Panc1 (cell line): ENCODE measurements around the gene SETD1B. TPM values are rescaled to one million over a fixed set of nuclear protein-coding genes. Genes with fewer than 3 reads are reported as not detected.

ENCODE experiments used
- ATAC-seq: fragments of 200-7000 bp; cut with Tn5 transposase; 2 replicates; pipeline ENCODE4 v1.9.1; 2020; ENCODE audit warnings: mild to moderate bottlenecking, moderate library complexity
- BruUV-seq: library from RNA; stranded (reverse); fragments of 400-500 nt; replicated peaks from 2 replicates; lab custom pipeline; 2021; lab: Mats Ljungman, UMichigan
- CTCF ChIA-PET: fragments of 300-600 bp; sonication (Branson Sonifier 250); formaldehyde crosslinking; loops from one replicate; lab custom pipeline; 2022; ENCODE audit warnings: antibody characterized with exemption; lab: Charles Lee
- POLR2A ChIA-PET: fragments of 300-600 bp; sonication (Branson Sonifier 250); formaldehyde crosslinking; loops from one replicate; lab custom pipeline; 2022; ENCODE audit warnings: antibody characterized with exemption; lab: Charles Lee
- DNase-seq: peaks from one replicate; pipeline ENCODE4 v3.0.0-alpha.2; 2010; ENCODE audit warnings: low read depth, low spot score
- H3K27ac ChIP-seq: 2 replicates; pipeline ENCODE4 v1.5.1; 2011; ENCODE audit warnings: mild to moderate bottlenecking, low read length, inconsistent platforms
- H3K27me3 ChIP-seq: fragments of 200-500 bp; sonication (Bioruptor generic); 2 replicates; pipeline ENCODE4 v1.6.0; 2014; ENCODE audit warnings: low read length, inconsistent platforms; ENCODE audit not compliant: control insufficient read depth, insufficient read depth
- H3K36me3 ChIP-seq: fragments of 200-500 bp; sonication (Bioruptor generic); 2 replicates; pipeline ENCODE4 v1.5.1; 2014; ENCODE audit warnings: inconsistent platforms, mild to moderate bottlenecking, low read length, moderate library complexity; ENCODE audit not compliant: control insufficient read depth, insufficient read depth
- H3K4me1 ChIP-seq: 2 replicates; pipeline ENCODE4 v1.5.1; 2011; ENCODE audit warnings: inconsistent platforms, mild to moderate bottlenecking, low read length, moderate library complexity; ENCODE audit not compliant: control insufficient read depth, insufficient read depth
- H3K4me3 ChIP-seq, 2 experiments: 2 replicates each; pipeline ENCODE4 v1.5.1; 2011 to 2012; ENCODE audit warnings: low read depth in 2 of 2, low read length in 2 of 2, mild to moderate bottlenecking in 2 of 2, inconsistent platforms in 1 of 2, moderate library complexity in 1 of 2
- H3K9me3 ChIP-seq: fragments of 200-500 bp; sonication (Bioruptor generic); 2 replicates; pipeline ENCODE4 v1.5.1; 2014; ENCODE audit warnings: low read depth, mild to moderate bottlenecking, inconsistent platforms, low read length, moderate library complexity; ENCODE audit not compliant: control insufficient read depth, insufficient read depth
- POLR2AphosphoS5 ChIP-seq: IDR thresholded peaks from 2 replicates; pipeline ENCODE4 v1.6.1; 2012; ENCODE audit warnings: mild to moderate bottlenecking, low read depth, low read length, moderate library complexity
- SIN3A ChIP-seq: IDR thresholded peaks from 2 replicates; pipeline ENCODE4 v1.6.1; 2012; ENCODE audit warnings: low read depth, mild to moderate bottlenecking, low read length, moderate library complexity, borderline replicate concordance; ENCODE audit not compliant: insufficient read depth
- TCF7L2 ChIP-seq: IDR thresholded peaks from 2 replicates; pipeline ENCODE4 v1.6.1; 2011; ENCODE audit warnings: mild to moderate bottlenecking, low read depth, low read length, inconsistent platforms
- in situ Hi-C: cut with HindIII; loops from 2 replicates; pipeline ENCODE4 v1.10.0; 2016; ENCODE audit warnings: low sequenced_read_pairs, low pct_unique_long_range_greater_than_20kb
- intact Hi-C: fragments of 100-400 bp; cut with micrococcal nuclease; formaldehyde crosslinking; loops from one replicate; pipeline ENCODE4 v1.10.0; 2022; ENCODE audit not compliant: unreplicated experiment
- total RNA-seq: library from RNA; stranded (reverse); gene quantifications from one replicate; pipeline ENCODE4 v1.2.1, GENCODE V29; 2021; ENCODE audit not compliant: unreplicated experiment
- TF ChIP-seq, protein P1 (sequence below), 2 experiments: IDR thresholded peaks; 2 replicates each; pipeline ENCODE4 v1.6.1; 2011 to 2012; ENCODE audit warnings: low read depth in 2 of 2, control low read depth in 1 of 2, low read length in 1 of 2, mild to moderate bottlenecking in 1 of 2, moderate library complexity in 1 of 2; ENCODE audit not compliant: insufficient read depth in 1 of 2
- TF ChIP-seq, protein P2 (sequence below): fragments of 450-650 bp; IDR thresholded peaks from 2 replicates; pipeline ENCODE4 v1.5.1; 2017; ENCODE audit warnings: mild to moderate bottlenecking

Gene SETD1B
- total RNA-seq, 1 experiment from 2014 or later = 31.2 TPM

DNA sequence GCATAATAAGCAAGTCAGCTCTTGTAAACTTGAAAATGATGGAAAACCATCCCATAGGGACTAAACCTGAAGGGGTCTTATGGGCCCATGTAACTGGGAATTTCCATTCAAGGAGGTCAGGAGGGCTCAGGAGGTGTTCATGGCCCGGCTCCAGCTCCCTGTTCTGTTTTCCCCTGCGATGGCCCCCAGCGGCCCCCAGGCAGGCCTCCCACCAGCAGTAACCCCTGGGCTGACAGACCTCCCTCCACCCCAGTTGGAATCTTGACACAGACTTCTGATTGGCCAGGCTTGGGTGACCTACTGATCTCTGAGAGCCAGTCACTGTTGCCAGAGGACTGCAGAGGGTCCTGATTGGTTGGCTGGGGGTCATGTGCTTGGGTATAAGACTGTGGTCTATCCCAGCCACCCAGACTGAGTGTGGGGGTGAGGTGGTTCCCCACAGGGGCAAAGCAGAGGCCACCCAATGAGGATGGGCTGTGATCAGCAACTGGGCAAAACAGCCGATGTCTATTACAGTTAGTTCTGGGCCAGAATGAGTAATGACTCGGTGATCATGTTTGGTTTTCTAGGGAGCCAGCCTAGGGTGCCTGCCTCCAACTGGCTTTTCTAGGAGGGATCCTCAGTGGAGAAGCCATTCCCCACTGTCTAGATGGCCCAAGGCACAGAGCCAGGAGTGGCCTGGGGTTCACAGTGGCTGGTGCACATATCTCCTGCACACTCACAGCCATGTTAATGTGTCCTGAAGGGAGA lies 37.3 kb upstream of the SETD1B start:
- ATAC-seq (no peak), DNase-seq (no peak)
- TF ChIP-seq TCF7L2 (no peak), POLR2AphosphoS5 (no peak), SIN3A (no peak)
- TF ChIP-seq, protein P1, sequence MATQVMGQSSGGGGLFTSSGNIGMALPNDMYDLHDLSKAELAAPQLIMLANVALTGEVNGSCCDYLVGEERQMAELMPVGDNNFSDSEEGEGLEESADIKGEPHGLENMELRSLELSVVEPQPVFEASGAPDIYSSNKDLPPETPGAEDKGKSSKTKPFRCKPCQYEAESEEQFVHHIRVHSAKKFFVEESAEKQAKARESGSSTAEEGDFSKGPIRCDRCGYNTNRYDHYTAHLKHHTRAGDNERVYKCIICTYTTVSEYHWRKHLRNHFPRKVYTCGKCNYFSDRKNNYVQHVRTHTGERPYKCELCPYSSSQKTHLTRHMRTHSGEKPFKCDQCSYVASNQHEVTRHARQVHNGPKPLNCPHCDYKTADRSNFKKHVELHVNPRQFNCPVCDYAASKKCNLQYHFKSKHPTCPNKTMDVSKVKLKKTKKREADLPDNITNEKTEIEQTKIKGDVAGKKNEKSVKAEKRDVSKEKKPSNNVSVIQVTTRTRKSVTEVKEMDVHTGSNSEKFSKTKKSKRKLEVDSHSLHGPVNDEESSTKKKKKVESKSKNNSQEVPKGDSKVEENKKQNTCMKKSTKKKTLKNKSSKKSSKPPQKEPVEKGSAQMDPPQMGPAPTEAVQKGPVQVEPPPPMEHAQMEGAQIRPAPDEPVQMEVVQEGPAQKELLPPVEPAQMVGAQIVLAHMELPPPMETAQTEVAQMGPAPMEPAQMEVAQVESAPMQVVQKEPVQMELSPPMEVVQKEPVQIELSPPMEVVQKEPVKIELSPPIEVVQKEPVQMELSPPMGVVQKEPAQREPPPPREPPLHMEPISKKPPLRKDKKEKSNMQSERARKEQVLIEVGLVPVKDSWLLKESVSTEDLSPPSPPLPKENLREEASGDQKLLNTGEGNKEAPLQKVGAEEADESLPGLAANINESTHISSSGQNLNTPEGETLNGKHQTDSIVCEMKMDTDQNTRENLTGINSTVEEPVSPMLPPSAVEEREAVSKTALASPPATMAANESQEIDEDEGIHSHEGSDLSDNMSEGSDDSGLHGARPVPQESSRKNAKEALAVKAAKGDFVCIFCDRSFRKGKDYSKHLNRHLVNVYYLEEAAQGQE (IDR thresholded peaks at IDR 0.05; ENCODE audit: insufficient read depth in 1 of 2, low read depth in 2 of 2, low read length in 1 of 2) = no peak
- TF ChIP-seq, protein P2, sequence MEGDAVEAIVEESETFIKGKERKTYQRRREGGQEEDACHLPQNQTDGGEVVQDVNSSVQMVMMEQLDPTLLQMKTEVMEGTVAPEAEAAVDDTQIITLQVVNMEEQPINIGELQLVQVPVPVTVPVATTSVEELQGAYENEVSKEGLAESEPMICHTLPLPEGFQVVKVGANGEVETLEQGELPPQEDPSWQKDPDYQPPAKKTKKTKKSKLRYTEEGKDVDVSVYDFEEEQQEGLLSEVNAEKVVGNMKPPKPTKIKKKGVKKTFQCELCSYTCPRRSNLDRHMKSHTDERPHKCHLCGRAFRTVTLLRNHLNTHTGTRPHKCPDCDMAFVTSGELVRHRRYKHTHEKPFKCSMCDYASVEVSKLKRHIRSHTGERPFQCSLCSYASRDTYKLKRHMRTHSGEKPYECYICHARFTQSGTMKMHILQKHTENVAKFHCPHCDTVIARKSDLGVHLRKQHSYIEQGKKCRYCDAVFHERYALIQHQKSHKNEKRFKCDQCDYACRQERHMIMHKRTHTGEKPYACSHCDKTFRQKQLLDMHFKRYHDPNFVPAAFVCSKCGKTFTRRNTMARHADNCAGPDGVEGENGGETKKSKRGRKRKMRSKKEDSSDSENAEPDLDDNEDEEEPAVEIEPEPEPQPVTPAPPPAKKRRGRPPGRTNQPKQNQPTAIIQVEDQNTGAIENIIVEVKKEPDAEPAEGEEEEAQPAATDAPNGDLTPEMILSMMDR = no peak
- Histone ChIP-seq H3K36me3 (no peaks in the 10 kb centered on the region), H3K4me1 (no peaks in the 10 kb centered on the region; the same call in 1 of the 2 replicates), H3K4me3 (no peak overlapping the region), H3K27ac (no peak overlapping the region), H3K9me3 (no peaks in the 10 kb centered on the region), H3K27me3 (no peaks in the 10 kb centered on the region)
- intact Hi-C loops (no loop called here), in situ Hi-C loops (no loop called here)
- POLR2A ChIA-PET = interaction anchor here (0.5 kb wide), 1 partner anchor 500 kb away, joined by 5 read pairs; no protein-coding TSS in a partner anchor
- CTCF ChIA-PET = interaction anchor here (0.7 kb wide), 1 partner anchor 128 kb away, joined by 4 read pairs; no protein-coding TSS in a partner anchor
- BruUV-seq = no TSS peak

- in situ Hi-C loops = no loop called here
- Histone ChIP-seq H3K4me1 (no peaks in the 10 kb centered on the region; the same call in 1 of the 2 replicates), H3K4me3 (no peak overlapping the region), H3K36me3 (no peaks in the 10 kb centered on the region), H3K9me3 (no peaks in the 10 kb centered on the region), H3K27ac (no peak overlapping the region), H3K27me3 (no peaks in the 10 kb centered on the region)
- peak; percentile 47; the same call in 1 of the 2 replicates for ATAC-seq
- ChIA-PET POLR2A (no interaction called here), CTCF (interaction anchor here (0.6 kb wide), 1 partner anchor 9 kb away, joined by 3 read pairs; no protein-coding TSS in a partner anchor)
- no peak for DNase-seq
- no TSS peak for BruUV-seq
- intact Hi-C loops = no loop called here
- no peak for TF ChIP-seq TCF7L2
- TF ChIP-seq, protein P2 = no peak
Observed at GRCh38 chr12:121767525-121768016, 36.2 kb upstream of the SETD1B start.
